WTC11 (cell line): ENCODE results near the gene PDE3B. TPM values are rescaled to one million over a fixed set of nuclear protein-coding genes. Genes with fewer than 3 reads are reported as not detected.
"Not testable (repeated sequence)": the region's sequence is repeated elsewhere in the genome, so short reads cannot be mapped to it uniquely, and the experiment has no call there.

ENCODE experiments used
- ATAC-seq: fragments of 200-7000 bp; cut with Tn5 transposase; 2 replicates; pipeline ENCODE4 v1.10.0; 2021; ENCODE audit warnings: mild to moderate bottlenecking, moderate library complexity
- CTCF ChIA-PET: fragments of 300-600 bp; sonication (Branson Sonifier 250); formaldehyde crosslinking; loops from one replicate; lab custom pipeline; 2021; ENCODE audit warnings: antibody characterized with exemption; lab: Charles Lee
- POLR2A ChIA-PET: fragments of 350-600 bp; sonication (Branson Sonifier 250); formaldehyde crosslinking; loops from one replicate; lab custom pipeline; 2021; ENCODE audit warnings: antibody characterized with exemption; lab: Charles Lee
- DNase-seq: peaks from one replicate; pipeline ENCODE4 v3.0.0; 2021; ENCODE audit warnings: low spot score
- H3K27ac Mint-ChIP-seq: 2 replicates; pipeline ENCODE4 v1.8.0; 2021; ENCODE audit warnings: mixed read lengths
- H3K27me3 Mint-ChIP-seq: 2 replicates; pipeline ENCODE4 v1.8.0; 2021; ENCODE audit warnings: low read depth, mild to moderate bottlenecking, moderate library complexity, mixed read lengths
- H3K36me3 Mint-ChIP-seq: 2 replicates; pipeline ENCODE4 v1.8.0; 2021; ENCODE audit warnings: mixed read lengths
- H3K4me1 Mint-ChIP-seq: 2 replicates; pipeline ENCODE4 v1.8.0; 2022; ENCODE audit warnings: mixed read lengths
- H3K4me3 Mint-ChIP-seq: 2 replicates; pipeline ENCODE4 v1.8.0; 2021; ENCODE audit warnings: mild to moderate bottlenecking, moderate library complexity, mixed read lengths
- H3K9me3 Mint-ChIP-seq: 2 replicates; pipeline ENCODE4 v1.8.0; 2021; ENCODE audit warnings: mixed read lengths
- ESRRA ChIP-seq: sonication (generic); formaldehyde crosslinking; IDR thresholded peaks from 2 replicates; pipeline ENCODE4 v1.8.1; 2022; ENCODE audit warnings: mild to moderate bottlenecking, missing genetic modification reagents, borderline replicate concordance
- ETV6 ChIP-seq: sonication (generic); formaldehyde crosslinking; IDR thresholded peaks from 2 replicates; pipeline ENCODE4 v1.8.1; 2022; ENCODE audit warnings: mild to moderate bottlenecking, missing genetic modification reagents
- FOXJ3 ChIP-seq: sonication (generic); formaldehyde crosslinking; IDR thresholded peaks from 2 replicates; pipeline ENCODE4 v1.9.0; 2021; ENCODE audit warnings: missing genetic modification reagents, mild to moderate bottlenecking, borderline replicate concordance
- GRHL2 ChIP-seq: fragments of 250-450 bp; sonication (Bioruptor Pico); IDR thresholded peaks from 2 replicates; pipeline ENCODE4 v1.8.0; 2022; ENCODE audit warnings: mild to moderate bottlenecking, moderate library complexity; ENCODE audit not compliant: insufficient replicate concordance, severe bottlenecking
- HMGA2 ChIP-seq: fragments of 250-450 bp; sonication (Bioruptor Pico); IDR thresholded peaks from 2 replicates; pipeline ENCODE4 v1.4.0; 2021; ENCODE audit warnings: mild to moderate bottlenecking, moderate library complexity
- KAT7 ChIP-seq: sonication (generic); formaldehyde crosslinking; IDR thresholded peaks from 2 replicates; pipeline ENCODE4 v1.8.1; 2023; ENCODE audit warnings: missing genetic modification reagents, mild to moderate bottlenecking, borderline replicate concordance
- MYBL2 ChIP-seq: sonication (generic); formaldehyde crosslinking; IDR thresholded peaks from 2 replicates; pipeline ENCODE4 v1.8.1; 2023; ENCODE audit warnings: mild to moderate bottlenecking, moderate library complexity, missing genetic modification reagents
- NR2C2 ChIP-seq: sonication (generic); formaldehyde crosslinking; IDR thresholded peaks from 2 replicates; pipeline ENCODE4 v1.8.0; 2022; ENCODE audit warnings: mild to moderate bottlenecking, missing genetic modification reagents
- RORB ChIP-seq: fragments of 250-450 bp; sonication (Bioruptor Pico); IDR thresholded peaks from 2 replicates; pipeline ENCODE4 v1.9.0; 2021; ENCODE audit warnings: mild to moderate bottlenecking
- SOX15 ChIP-seq: fragments of 250-450 bp; sonication (Bioruptor Pico); IDR thresholded peaks from 2 replicates; pipeline ENCODE4 v1.9.0; 2021; ENCODE audit warnings: mild to moderate bottlenecking
- ZNF121 ChIP-seq: sonication (generic); formaldehyde crosslinking; IDR thresholded peaks from 2 replicates; pipeline ENCODE4 v1.8.0; 2023; ENCODE audit warnings: missing genetic modification reagents
- ZNF219 ChIP-seq: sonication (generic); formaldehyde crosslinking; IDR thresholded peaks from 2 replicates; pipeline ENCODE4 v1.8.0; 2023; ENCODE audit warnings: missing genetic modification reagents, mild to moderate bottlenecking, borderline replicate concordance
- ZNF232 ChIP-seq: sonication (generic); formaldehyde crosslinking; IDR thresholded peaks from 2 replicates; pipeline ENCODE4 v1.8.0; 2022; ENCODE audit warnings: mild to moderate bottlenecking, missing genetic modification reagents
- total RNA-seq: library from RNA; stranded (reverse); gene quantifications from 3 replicates; pipeline ENCODE4 v1.2.3, GENCODE V29; 2021
- TF ChIP-seq, protein P1 (sequence below): fragments of 250-450 bp; sonication (Bioruptor Pico); IDR thresholded peaks from 2 replicates; pipeline ENCODE4 v1.9.0; 2021; ENCODE audit warnings: mild to moderate bottlenecking, borderline replicate concordance
- TF ChIP-seq, protein P2 (sequence below): sonication (generic); formaldehyde crosslinking; conservative IDR thresholded peaks from 2 replicates; pipeline ENCODE4 v1.8.1; 2023; ENCODE audit warnings: mild to moderate bottlenecking, low read depth, missing genetic modification reagents, moderate library complexity
- TF ChIP-seq, protein P3 (sequence below): sonication (generic); formaldehyde crosslinking; IDR thresholded peaks from 2 replicates; pipeline ENCODE4 v1.8.0; 2022; ENCODE audit warnings: mild to moderate bottlenecking, missing genetic modification reagents
- TF ChIP-seq, protein P4 (sequence below): fragments of 250-450 bp; sonication (Bioruptor Pico); IDR thresholded peaks from 2 replicates; pipeline ENCODE4 v1.9.0; 2021; ENCODE audit warnings: moderate library complexity, mild to moderate bottlenecking, inconsistent platforms, borderline replicate concordance

The PDE3B gene
- total RNA-seq, 1 experiment from 2014 or later, result 9.6 TPM

DNA sequence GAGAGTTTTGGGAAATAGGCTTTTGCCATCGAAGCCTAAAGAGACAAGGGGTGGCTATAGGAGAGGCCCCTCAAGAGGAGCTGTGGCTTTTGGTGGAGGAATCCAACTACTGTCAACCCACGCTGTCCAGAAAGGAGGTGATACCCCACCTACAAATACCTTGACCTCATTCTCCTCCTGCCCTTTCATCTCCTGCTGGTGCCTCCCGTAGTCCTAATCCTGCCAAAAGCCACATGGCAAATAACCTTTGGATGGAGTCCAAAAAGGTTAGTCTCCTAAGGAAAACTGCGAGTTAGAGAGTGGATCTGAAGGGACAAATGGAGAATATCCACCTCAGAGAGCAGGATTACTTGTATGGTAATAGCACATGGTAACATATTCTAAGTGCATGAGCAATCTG, 112.7 kb downstream of the PDE3B start:
- Mint-ChIP-seq H3K27ac (no peak overlapping the region), H3K36me3 (no peaks in the 10 kb centered on the region), H3K27me3 (no peaks in the 10 kb centered on the region), H3K4me1 (no peaks in the 10 kb centered on the region), H3K9me3 (no peaks in the 10 kb centered on the region), H3K4me3 (no peak overlapping the region)
- DNase-seq (no peak), ATAC-seq (no peak)
- POLR2A ChIA-PET, result no interaction called here
- TF ChIP-seq RORB (no peak), SOX15 (CRISPR knock-in tag) (no peak), ESRRA (CRISPR knock-in tag) (no peak), ETV6 (CRISPR knock-in tag) (no peak), ZNF219 (CRISPR knock-in tag) (no peak)
- TF ChIP-seq, protein P1, sequence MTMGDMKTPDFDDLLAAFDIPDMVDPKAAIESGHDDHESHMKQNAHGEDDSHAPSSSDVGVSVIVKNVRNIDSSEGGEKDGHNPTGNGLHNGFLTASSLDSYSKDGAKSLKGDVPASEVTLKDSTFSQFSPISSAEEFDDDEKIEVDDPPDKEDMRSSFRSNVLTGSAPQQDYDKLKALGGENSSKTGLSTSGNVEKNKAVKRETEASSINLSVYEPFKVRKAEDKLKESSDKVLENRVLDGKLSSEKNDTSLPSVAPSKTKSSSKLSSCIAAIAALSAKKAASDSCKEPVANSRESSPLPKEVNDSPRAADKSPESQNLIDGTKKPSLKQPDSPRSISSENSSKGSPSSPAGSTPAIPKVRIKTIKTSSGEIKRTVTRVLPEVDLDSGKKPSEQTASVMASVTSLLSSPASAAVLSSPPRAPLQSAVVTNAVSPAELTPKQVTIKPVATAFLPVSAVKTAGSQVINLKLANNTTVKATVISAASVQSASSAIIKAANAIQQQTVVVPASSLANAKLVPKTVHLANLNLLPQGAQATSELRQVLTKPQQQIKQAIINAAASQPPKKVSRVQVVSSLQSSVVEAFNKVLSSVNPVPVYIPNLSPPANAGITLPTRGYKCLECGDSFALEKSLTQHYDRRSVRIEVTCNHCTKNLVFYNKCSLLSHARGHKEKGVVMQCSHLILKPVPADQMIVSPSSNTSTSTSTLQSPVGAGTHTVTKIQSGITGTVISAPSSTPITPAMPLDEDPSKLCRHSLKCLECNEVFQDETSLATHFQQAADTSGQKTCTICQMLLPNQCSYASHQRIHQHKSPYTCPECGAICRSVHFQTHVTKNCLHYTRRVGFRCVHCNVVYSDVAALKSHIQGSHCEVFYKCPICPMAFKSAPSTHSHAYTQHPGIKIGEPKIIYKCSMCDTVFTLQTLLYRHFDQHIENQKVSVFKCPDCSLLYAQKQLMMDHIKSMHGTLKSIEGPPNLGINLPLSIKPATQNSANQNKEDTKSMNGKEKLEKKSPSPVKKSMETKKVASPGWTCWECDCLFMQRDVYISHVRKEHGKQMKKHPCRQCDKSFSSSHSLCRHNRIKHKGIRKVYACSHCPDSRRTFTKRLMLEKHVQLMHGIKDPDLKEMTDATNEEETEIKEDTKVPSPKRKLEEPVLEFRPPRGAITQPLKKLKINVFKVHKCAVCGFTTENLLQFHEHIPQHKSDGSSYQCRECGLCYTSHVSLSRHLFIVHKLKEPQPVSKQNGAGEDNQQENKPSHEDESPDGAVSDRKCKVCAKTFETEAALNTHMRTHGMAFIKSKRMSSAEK, result no peak
- TF ChIP-seq, protein P2, sequence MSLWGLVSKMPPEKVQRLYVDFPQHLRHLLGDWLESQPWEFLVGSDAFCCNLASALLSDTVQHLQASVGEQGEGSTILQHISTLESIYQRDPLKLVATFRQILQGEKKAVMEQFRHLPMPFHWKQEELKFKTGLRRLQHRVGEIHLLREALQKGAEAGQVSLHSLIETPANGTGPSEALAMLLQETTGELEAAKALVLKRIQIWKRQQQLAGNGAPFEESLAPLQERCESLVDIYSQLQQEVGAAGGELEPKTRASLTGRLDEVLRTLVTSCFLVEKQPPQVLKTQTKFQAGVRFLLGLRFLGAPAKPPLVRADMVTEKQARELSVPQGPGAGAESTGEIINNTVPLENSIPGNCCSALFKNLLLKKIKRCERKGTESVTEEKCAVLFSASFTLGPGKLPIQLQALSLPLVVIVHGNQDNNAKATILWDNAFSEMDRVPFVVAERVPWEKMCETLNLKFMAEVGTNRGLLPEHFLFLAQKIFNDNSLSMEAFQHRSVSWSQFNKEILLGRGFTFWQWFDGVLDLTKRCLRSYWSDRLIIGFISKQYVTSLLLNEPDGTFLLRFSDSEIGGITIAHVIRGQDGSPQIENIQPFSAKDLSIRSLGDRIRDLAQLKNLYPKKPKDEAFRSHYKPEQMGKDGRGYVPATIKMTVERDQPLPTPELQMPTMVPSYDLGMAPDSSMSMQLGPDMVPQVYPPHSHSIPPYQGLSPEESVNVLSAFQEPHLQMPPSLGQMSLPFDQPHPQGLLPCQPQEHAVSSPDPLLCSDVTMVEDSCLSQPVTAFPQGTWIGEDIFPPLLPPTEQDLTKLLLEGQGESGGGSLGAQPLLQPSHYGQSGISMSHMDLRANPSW (CRISPR knock-in tag), result no peak
- TF ChIP-seq, protein P3, sequence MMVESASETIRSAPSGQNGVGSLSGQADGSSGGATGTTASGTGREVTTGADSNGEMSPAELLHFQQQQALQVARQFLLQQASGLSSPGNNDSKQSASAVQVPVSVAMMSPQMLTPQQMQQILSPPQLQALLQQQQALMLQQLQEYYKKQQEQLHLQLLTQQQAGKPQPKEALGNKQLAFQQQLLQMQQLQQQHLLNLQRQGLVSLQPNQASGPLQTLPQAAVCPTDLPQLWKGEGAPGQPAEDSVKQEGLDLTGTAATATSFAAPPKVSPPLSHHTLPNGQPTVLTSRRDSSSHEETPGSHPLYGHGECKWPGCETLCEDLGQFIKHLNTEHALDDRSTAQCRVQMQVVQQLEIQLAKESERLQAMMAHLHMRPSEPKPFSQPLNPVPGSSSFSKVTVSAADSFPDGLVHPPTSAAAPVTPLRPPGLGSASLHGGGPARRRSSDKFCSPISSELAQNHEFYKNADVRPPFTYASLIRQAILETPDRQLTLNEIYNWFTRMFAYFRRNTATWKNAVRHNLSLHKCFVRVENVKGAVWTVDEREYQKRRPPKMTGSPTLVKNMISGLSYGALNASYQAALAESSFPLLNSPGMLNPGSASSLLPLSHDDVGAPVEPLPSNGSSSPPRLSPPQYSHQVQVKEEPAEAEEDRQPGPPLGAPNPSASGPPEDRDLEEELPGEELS (CRISPR knock-in tag), result no peak
- CTCF ChIA-PET, result no interaction called here

DNA sequence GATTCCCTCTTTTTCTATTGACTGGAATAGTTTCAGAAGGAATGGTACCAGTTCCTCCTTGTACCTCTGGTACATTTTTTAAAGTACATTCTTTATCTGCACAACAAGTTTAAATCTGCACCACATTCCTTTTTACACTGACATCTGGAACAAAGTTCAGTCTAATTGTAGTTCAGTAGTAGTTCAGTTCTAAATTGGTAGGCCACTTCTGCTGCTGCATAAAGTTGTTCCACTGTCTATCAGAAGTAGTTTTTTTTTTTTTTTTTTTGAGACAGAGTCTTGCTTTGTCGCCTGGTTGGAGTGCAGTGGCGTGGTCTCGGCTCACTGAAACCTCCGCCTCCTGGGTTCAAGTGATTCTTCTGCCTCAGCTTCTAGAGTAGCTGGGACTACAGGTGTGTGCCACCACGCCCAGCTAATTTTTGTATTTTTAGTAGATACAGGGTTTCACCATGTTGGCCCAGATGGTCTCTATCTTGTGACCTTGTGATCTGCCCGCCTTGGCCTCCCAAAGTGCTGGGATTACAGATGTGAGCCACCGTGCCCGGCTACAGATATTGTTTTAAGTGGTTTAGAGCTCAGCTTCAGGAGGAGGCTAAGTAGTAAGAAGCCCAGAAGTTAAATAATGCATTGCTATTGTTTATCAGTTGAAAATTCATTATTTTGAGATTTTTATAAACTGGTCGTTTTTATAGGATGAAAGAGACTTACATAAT, 115.9 kb downstream of the PDE3B start:
- H3K4me3 Mint-ChIP-seq, ATAC-seq, H3K9me3 Mint-ChIP-seq, H3K27ac Mint-ChIP-seq, H3K4me1 Mint-ChIP-seq, H3K36me3 Mint-ChIP-seq, H3K27me3 Mint-ChIP-seq, DNase-seq: not testable (repeated sequence)
- ChIA-PET POLR2A (interaction anchor here (0.6 to 0.7 kb wide), 2 partner anchors 14 to 220 kb away, joined by 5 to 6 read pairs; no protein-coding TSS in a partner anchor), CTCF (interaction anchor here (0.7 kb wide), 1 partner anchor 182 kb away, joined by 3 read pairs; no protein-coding TSS in a partner anchor)

DNA sequence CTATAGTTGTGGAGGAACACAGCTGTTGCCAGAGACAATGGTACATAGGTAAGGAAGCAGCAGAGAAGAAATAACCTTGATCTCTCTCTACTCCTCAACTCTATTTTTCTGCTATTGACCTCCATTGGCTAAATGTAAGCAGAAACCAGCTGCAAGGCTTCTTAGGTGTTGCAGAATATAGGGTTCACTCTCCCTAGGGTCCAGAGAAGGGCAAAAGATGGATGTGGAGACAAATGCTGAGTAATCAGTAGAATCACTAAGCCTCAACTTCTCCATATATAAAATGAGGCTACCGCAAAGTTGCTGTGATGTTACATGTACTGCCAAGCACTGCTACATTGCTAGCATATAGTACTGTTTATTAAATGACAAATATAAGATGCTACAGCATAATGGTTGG, 120.6 kb downstream of the PDE3B start:
- ATAC-seq (no peak), DNase-seq (no peak)
- H3K27me3 Mint-ChIP-seq, result no peaks in the 10 kb centered on the region
- H3K27ac Mint-ChIP-seq, result no peak overlapping the region
- CTCF ChIA-PET, result interaction anchor here (1.1 to 2.5 kb wide), 3 partner anchors 10 to 144 kb away, joined by 3 to 13 read pairs (median 3); no protein-coding TSS in a partner anchor
- TF ChIP-seq NR2C2 (no peak), FOXJ3 (CRISPR knock-in tag) (no peak), HMGA2 (no peak), MYBL2 (CRISPR knock-in tag) (no peak), KAT7 (CRISPR knock-in tag) (no peak), ZNF232 (no peak), GRHL2 (CRISPR knock-in tag) (no peak), ZNF121 (CRISPR knock-in tag) (no peak)
- TF ChIP-seq, protein P4, sequence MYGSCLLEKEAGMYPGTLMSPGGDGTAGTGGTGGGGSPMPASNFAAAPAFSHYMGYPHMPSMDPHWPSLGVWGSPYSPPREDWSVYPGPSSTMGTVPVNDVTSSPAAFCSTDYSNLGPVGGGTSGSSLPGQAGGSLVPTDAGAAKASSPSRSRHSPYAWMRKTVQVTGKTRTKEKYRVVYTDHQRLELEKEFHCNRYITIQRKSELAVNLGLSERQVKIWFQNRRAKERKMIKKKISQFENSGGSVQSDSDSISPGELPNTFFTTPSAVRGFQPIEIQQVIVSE, result no peak
- TF ChIP-seq, protein P1, result no peak
- POLR2A ChIA-PET, result no interaction called here
- H3K36me3 Mint-ChIP-seq, result no peaks in the 10 kb centered on the region
- H3K4me3 Mint-ChIP-seq, result no peak overlapping the region
- H3K9me3 Mint-ChIP-seq, result no peaks in the 10 kb centered on the region
- no peaks in the 10 kb centered on the region for H3K4me1 Mint-ChIP-seq
